Caco-2 (cell line): ENCODE results near the gene ARSB. TPM values are rescaled to one million over a fixed set of nuclear protein-coding genes. Genes with fewer than 3 reads are reported as not detected.

Experiments used
- BruUV-seq: library from RNA; stranded (reverse); fragments of 400-500 nt; replicated peaks from 2 replicates; lab custom pipeline; 2021; lab: Mats Ljungman, UMichigan
- CTCF ChIA-PET: fragments of 300-600 bp; sonication (Branson Sonifier 250); formaldehyde crosslinking; loops from one replicate; lab custom pipeline; 2022; ENCODE audit warnings: antibody characterized with exemption; lab: Charles Lee
- POLR2A ChIA-PET: fragments of 300-600 bp; sonication (Branson Sonifier 250); formaldehyde crosslinking; loops from one replicate; lab custom pipeline; 2022; ENCODE audit warnings: antibody characterized with exemption; lab: Charles Lee
- DNase-seq, 2 experiments: peaks; one replicate each; pipeline versions ENCODE4 v3.0.0 to v3.0.0-alpha.2; 2020 to 2022
- H3K27me3 ChIP-seq: replicated peaks from 2 replicates; pipeline ENCODE4 v1.6.0; 2011; ENCODE audit warnings: low read length; ENCODE audit not compliant: control insufficient read depth, insufficient read depth
- H3K36me3 ChIP-seq: 2 replicates; pipeline ENCODE4 v1.5.1; 2011; ENCODE audit warnings: low read length; ENCODE audit not compliant: control insufficient read depth, insufficient read depth
- H3K4me1 ChIP-seq: fragments of 250-450 bp; sonication (Bioruptor Pico); 2 replicates; pipeline ENCODE4 v1.5.1; 2020; ENCODE audit warnings: mild to moderate bottlenecking
- H3K4me3 ChIP-seq: 2 replicates; pipeline ENCODE4 v1.5.1; 2011; ENCODE audit warnings: low read depth, mild to moderate bottlenecking, control low read depth, low read length
- H3K9me3 ChIP-seq: fragments of 250-450 bp; sonication (Bioruptor Pico); 2 replicates; pipeline ENCODE4 v1.5.1; 2020; ENCODE audit warnings: mild to moderate bottlenecking, moderate library complexity
- H3K27ac Mint-ChIP-seq: one replicate; pipeline ENCODE4 v1.8.0; 2022; ENCODE audit warnings: mixed read lengths; ENCODE audit not compliant: unreplicated experiment
- H3K27me3 Mint-ChIP-seq: one replicate; pipeline ENCODE4 v1.8.0; 2022; ENCODE audit warnings: mixed read lengths; ENCODE audit not compliant: insufficient read depth, unreplicated experiment
- H3K36me3 Mint-ChIP-seq: one replicate; pipeline ENCODE4 v1.8.0; 2022; ENCODE audit warnings: mild to moderate bottlenecking, mixed read lengths; ENCODE audit not compliant: insufficient read depth, unreplicated experiment
- H3K4me1 Mint-ChIP-seq: one replicate; pipeline ENCODE4 v1.8.0; 2022; ENCODE audit warnings: low read depth, mixed read lengths; ENCODE audit not compliant: unreplicated experiment
- H3K4me3 Mint-ChIP-seq: one replicate; pipeline ENCODE4 v1.8.0; 2022; ENCODE audit warnings: mild to moderate bottlenecking, moderate library complexity, mixed read lengths; ENCODE audit not compliant: unreplicated experiment
- H3K9me3 Mint-ChIP-seq: one replicate; pipeline ENCODE4 v1.8.0; 2022; ENCODE audit warnings: mixed read lengths; ENCODE audit not compliant: unreplicated experiment
- CTCF ChIP-seq, 2 experiments: fragments of 200-600 bp in 1 of 2; IDR thresholded peaks; 1 replicate in 1 of 2; 2 replicates in 1 of 2; pipeline versions ENCODE4 v1.5.1 to v1.8.0; 2011 to 2022; ENCODE audit warnings: antibody characterized with exemption in 1 of 2, control low read depth in 1 of 2, inconsistent platforms in 1 of 2, low read depth in 1 of 2, low read length in 1 of 2, mild to moderate bottlenecking in 1 of 2, moderate library complexity in 1 of 2; ENCODE audit not compliant: insufficient read depth in 1 of 2, severe bottlenecking in 1 of 2, unreplicated experiment in 1 of 2
- intact Hi-C: fragments of 100-400 bp; cut with micrococcal nuclease; formaldehyde crosslinking; loops from one replicate; pipeline ENCODE4 v1.10.0; 2022; ENCODE audit not compliant: unreplicated experiment
- total RNA-seq: library from RNA; stranded (reverse); gene quantifications from 2 replicates; pipeline ENCODE4 v1.2.3, GENCODE V29; 2022

The ARSB gene
- total RNA-seq, 1 experiment from 2014 or later: 17.4 TPM

GRCh38 chr5:78808818-78809217 lies 176.3 kb downstream of the ARSB start:
- no TSS peak for BruUV-seq
- H3K27me3 Mint-ChIP-seq: no peaks in the 10 kb centered on the region

DNA sequence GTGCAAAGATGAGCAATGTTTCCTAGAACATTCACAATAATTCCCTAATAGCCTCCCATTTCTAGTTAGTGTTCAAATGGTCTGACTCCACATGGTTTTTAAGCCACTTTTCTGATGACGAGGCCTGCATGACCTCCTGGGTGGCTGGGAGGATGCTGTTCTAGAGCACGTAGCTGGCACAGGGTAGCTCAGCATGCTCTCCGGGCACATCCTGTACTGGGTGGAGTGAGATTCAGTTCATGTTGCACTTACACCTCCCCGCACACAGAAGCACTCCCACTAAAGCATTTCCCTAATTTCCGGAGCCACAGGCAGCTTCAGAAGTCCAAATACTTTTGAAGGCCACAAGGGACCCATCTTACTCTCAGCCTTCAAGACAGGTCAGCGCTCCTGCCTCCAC lies 176.7 kb downstream of the ARSB start:
- BruUV-seq: no TSS peak

More at GRCh38 chr5:78808818-78809217, 176.3 kb downstream of the ARSB start:
- DNase-seq: no peak
- TF ChIP-seq CTCF (IDR thresholded peaks at IDR 0.05; ENCODE audit: insufficient read depth in 1 of 2, low read depth in 1 of 2, low read length in 1 of 2, severe bottlenecking in 1 of 2, unreplicated experiment in 1 of 2): no peak
- intact Hi-C loops: no loop called here
- no peak overlapping the region for H3K4me3 Mint-ChIP-seq
- Histone ChIP-seq H3K4me1 (peaks cover 6% of the 10 kb centered on the region; the same call in 1 of the 2 replicates), H3K4me3 (no peak overlapping the region), H3K9me3 (no peaks in the 10 kb centered on the region), H3K36me3 (no peaks in the 10 kb centered on the region), H3K27me3 (no peaks in the 10 kb centered on the region)
- ChIA-PET POLR2A (no interaction called here), CTCF (interaction anchor here (0.6 kb wide), 1 partner anchor 295 kb away, joined by 3 read pairs; no protein-coding TSS in a partner anchor)
- no peak overlapping the region for H3K27ac Mint-ChIP-seq
- no peaks in the 10 kb centered on the region for H3K36me3 Mint-ChIP-seq
- H3K9me3 Mint-ChIP-seq: no peaks in the 10 kb centered on the region
- H3K4me1 Mint-ChIP-seq: peaks cover 6% of the 10 kb centered on the region

GRCh38 chr5:78806544-78806943 lies 178.6 kb downstream of the ARSB start:
- H3K27me3 ChIP-seq: no peaks in the 10 kb centered on the region
- no peaks in the 10 kb centered on the region for H3K27me3 Mint-ChIP-seq
- intact Hi-C loops: no loop called here
- no peaks in the 10 kb centered on the region for H3K9me3 ChIP-seq
- POLR2A ChIA-PET: no interaction called here
- peaks cover 6% of the 10 kb centered on the region; the same call in 1 of the 2 replicates for H3K4me1 ChIP-seq
- H3K27ac Mint-ChIP-seq: no peak overlapping the region
- H3K9me3 Mint-ChIP-seq: peaks cover 2% of the 10 kb centered on the region
- H3K36me3 Mint-ChIP-seq: no peaks in the 10 kb centered on the region
- BruUV-seq: no TSS peak
- H3K36me3 ChIP-seq: no peaks in the 10 kb centered on the region
- no peak overlapping the region for H3K4me3 ChIP-seq
- no peak for TF ChIP-seq CTCF (IDR thresholded peaks at IDR 0.05; ENCODE audit: insufficient read depth in 1 of 2, low read depth in 1 of 2, low read length in 1 of 2, severe bottlenecking in 1 of 2, unreplicated experiment in 1 of 2)
- no peak overlapping the region for H3K4me3 Mint-ChIP-seq
- peaks cover 6% of the 10 kb centered on the region for H3K4me1 Mint-ChIP-seq
- no peak for DNase-seq
- CTCF ChIA-PET: no interaction called here

More for the DNA sequence above, 176.7 kb downstream of the ARSB start:
- intact Hi-C loops: no loop called here
- Histone ChIP-seq H3K9me3 (no peaks in the 10 kb centered on the region), H3K27me3 (no peaks in the 10 kb centered on the region), H3K4me1 (peaks cover 6% of the 10 kb centered on the region; the same call in 1 of the 2 replicates), H3K36me3 (no peaks in the 10 kb centered on the region), H3K4me3 (no peak overlapping the region)
- ChIA-PET POLR2A (no interaction called here), CTCF (interaction anchor here (0.6 kb wide), 1 partner anchor 296 kb away, joined by 3 read pairs; no protein-coding TSS in a partner anchor)
- H3K27ac Mint-ChIP-seq: no peak overlapping the region
- no peaks in the 10 kb centered on the region for H3K9me3 Mint-ChIP-seq
- H3K4me1 Mint-ChIP-seq: peaks cover 6% of the 10 kb centered on the region
- DNase-seq: no peak
- H3K4me3 Mint-ChIP-seq: no peak overlapping the region
- no peaks in the 10 kb centered on the region for H3K36me3 Mint-ChIP-seq
- H3K27me3 Mint-ChIP-seq: no peaks in the 10 kb centered on the region
- no peak for TF ChIP-seq CTCF (IDR thresholded peaks at IDR 0.05; ENCODE audit: insufficient read depth in 1 of 2, low read depth in 1 of 2, low read length in 1 of 2, severe bottlenecking in 1 of 2, unreplicated experiment in 1 of 2)
